Amniotic stem cell (primary cell): Measurements from ENCODE around the gene LIN37.

Experiments
- DNase-seq: peaks from one replicate; lab custom pipeline; 2025; lab: John Stamatoyannopoulos, UW

The LIN37 gene

DNA sequence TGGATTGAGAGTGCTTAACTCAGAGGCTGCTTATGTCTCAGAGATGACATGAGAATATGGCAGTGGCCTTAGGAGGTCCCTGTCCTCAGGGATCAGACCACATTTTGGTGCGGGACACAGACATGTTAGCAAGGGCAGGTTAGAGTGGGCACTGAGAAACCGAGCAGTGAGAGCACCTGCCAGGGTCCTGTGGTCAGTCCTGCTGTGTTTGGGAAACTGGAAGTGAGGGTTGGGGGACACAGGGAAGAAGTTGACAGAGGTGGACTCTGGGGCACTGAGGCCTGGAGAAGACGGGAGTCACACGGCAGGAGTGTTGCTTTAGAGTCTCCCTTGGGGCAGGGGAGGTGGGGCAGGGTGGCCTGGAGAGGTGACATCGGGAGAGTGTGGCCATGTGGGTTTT lies 13.5 kb upstream of the LIN37 start:
- no peak for DNase-seq

DNA sequence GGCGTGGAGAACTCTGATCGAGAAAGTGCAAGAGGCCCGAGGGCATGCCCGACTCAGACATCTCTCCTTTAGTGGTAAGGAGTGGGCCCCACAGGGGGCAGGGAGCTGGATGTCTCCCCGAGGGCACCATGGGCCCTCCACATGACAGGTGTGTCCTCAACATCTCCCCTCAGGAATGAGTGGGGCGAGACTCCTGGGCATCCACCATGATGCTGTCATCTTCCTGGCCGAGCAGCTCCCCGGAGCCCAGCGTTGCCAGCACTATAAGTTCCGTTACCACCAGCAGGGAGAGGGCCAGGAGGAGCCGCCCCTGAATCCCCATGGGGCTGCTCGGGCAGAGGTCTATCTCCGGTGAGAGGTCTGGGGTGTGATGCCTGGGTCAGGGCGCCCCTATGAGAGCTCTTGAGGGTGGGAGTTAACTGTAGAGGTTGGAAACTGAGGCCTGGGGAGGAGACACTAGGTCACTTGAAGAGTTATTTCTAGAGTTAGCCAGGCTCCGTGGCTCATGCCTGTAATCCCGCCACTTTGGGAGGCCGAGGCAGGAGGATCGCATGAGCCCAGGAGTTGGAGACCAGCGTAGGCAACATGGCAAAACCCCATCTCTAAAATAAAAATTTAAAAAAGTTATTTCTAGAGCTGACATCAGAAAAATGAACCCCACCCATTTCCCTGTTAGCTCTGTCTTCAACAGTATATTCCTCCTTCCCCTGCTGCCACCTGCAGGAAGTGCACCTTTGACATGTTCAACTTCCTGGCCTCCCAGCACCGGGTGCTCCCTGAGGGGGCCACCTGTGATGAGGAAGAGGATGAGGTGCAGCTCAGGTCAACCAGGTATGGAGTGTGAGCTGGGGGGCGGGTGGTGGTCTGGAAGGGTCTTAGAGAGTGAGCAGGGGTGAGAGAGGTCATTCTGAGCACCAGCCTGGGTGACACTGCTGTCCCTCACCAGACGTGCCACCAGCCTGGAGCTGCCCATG lies 11.2 kb upstream of the LIN37 start:
- DNase-seq = no peak

DNA sequence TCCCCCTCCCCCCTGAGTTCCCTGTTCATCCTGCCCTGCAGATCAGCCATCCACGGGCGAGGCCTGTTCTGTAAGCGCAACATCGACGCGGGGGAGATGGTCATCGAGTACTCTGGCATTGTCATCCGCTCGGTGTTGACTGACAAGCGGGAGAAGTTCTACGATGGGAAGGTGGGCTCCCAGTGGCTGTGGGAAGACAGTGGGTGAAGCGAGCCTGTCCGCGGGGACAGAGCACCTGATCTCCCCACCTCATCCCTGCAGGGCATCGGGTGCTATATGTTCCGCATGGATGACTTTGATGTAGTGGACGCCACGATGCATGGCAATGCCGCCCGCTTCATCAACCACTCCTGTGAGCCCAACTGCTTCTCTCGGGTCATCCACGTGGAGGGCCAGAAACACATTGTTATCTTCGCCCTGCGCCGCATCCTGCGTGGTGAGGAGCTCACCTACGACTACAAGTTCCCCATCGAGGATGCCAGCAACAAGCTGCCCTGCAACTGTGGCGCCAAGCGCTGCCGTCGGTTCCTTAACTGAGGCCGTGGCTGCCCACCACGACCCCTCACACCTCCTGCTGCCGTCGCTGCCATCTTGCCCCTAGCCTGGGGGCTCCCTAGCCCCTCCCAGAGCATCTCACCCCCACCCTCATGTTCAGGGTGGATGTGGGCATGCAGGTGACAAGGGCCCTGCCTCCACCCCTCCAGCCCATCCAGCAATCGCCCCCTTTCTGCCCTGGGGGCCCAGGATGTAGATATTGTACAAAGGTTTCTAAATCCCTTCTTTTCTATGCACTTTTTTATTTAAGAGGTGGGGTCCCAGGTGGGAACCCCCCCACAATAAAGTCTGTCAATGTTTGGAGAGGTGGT lies 10.1 kb upstream of the LIN37 start:
- DNase-seq = no peak

DNA sequence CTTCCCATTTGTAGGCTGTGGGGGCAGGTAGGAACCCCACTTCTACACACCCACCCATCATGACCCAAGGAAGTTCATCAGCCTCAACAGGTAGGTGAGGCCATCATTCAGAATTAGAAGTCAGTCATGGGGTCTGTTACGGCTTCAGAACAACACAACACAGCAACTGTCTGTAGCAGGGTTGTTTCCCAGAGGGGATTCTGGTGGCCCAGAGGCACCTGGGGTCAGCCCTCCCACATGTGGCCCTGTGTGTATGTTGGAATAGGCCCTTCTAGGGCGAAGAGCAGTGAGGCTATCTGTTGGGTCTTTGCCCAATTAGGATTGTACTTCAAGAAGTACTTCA lies 9.5 kb upstream of the LIN37 start:
- DNase-seq = no peak

DNA sequence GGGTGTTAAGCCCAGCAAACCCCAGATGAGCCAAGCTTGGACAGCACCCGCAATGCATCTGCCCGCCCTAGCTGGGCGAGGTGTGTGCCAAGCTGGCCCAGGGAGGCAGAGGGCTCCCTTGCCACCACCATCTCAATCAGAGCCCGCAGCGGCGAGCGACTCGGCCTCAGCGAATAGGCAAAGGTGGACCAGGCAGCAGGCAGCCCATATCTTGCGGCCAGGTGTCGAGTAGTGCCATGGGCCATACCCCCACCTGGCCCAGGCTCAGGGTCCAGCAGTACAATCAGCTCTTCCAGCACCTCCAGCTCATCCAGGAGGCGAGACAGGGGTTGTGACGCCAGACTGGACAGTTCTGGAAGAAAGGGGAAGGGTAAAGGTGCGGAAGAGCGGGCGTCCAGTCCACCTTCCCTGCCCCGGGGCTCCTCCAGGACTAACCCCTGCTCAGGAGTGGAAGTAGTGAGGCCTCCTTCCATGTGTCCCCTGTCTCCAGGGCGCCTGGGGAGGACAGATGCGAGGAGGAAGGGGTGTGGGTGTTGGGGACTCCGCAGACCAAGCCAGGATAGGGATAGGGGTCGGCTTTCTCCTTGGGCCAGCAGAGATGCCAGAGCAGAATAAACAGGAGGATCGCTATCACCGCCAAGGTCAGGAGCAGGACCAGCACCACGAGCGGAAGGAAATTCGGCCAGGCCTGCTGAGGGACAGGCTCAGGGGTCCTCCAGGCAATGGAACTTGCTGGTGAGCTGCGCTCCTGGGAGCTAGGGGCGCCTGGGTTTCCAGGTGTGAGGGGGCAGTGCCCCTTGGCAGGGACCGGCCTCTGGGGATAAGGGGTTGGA lies 8.9 kb upstream of the LIN37 start:
- no peak for DNase-seq

DNA sequence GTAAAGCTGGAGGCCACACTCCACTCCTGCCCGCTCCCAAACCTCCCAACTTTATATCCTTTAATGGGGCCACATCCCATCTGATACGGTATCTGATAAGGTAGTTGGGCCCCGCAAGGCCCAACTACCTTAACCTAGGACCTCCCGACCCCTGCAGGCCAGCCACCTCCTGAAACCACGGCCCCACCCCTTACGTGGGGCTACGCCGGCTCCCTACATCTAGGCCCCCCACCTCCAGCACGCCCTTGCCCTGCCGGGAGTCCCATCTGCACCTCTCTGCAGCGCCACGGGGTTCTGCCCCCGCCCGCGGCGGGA lies 8.3 kb upstream of the LIN37 start:
- no peak for DNase-seq

DNA sequence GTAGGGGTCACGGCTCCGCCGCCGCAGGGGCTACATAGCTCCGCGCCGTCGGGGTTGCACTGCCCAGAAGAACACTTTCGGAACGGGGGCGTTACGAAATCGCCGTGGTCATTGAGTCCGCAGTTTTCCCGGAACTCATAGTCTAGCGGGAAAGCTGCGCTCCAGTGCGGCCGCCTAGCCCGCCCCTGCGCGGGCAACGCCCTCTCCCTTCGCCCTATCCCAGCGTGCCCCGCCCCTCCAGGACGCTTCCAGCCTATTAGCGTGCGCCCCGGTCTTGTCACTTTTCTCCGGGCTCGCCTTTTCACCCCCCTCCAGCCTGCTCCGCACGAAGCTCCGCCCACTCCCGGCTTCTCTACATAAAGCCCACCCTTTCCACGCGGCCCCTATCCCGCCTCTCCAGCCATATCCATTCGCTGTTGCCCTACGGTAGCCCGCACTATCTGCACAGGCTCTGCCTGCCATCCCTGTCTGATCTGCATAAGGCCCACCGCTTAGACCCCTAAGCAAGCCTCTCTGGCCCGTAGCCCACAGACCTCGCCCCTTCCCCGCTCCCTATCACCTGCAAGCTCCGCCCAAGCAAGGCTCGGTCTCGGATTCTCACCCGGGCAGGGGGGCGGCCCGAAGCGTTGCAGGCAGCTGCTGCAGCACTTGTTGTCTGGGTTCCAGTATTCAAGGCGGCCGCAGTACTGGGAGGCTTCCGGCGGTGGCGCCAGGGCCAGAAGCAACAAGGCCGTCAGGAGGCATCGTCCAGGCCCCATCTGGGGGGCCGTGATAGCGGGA lies 7.8 kb upstream of the LIN37 start:
- DNase-seq = peak; percentile 91

DNA sequence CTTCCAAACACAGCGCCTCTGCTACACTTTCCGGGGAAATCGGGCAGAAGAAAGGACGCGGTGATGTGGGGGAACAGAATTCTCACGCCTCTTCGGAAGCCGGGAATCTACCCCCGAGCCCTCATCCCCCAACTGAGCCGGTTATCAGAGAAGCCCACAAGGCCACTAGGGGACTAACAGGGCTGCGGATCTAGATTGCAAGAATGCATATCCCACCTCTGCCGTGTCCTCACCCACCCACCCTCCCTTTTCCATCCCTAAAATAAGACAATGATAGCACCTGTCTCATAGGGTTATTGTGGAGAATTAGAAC lies 7.2 kb upstream of the LIN37 start:
- no peak for DNase-seq

DNA sequence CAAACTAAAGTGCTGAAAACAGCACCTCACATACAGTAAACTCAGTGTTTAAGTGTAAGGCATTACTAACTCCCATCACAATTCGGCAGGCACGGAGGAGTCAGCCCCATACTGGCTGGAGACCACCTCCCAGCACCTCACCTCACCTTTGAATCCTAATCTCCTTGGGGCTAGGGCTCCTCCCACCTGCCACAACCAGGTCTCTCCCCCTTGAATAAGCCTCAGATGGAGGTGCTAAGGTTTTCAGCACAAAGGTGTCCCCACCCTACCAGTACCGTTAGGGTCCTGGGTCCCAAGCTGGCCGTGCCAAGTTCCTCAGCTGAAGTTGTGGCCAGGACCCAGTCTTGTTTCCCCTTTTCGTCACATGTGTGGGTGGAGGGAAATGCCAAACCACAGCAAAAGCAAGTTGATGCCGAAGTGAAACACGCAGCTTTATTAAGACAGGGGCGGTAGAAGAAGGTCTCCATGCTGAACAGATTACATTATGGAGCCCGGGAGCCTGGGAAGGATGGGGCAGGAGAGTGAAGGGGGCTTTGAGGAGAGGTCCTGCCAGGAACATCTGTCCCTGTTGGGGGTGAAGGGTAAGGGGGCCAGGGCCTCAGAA lies 6.2 kb upstream of the LIN37 start, which contains the start of gene IGFLR1:
Gene IGFLR1, minus strand, starts transcription at position 332 of the 604 bp plus-strand sequence. CDS start 1,272 bp downstream, outside the sequence.
- no peak for DNase-seq

DNA sequence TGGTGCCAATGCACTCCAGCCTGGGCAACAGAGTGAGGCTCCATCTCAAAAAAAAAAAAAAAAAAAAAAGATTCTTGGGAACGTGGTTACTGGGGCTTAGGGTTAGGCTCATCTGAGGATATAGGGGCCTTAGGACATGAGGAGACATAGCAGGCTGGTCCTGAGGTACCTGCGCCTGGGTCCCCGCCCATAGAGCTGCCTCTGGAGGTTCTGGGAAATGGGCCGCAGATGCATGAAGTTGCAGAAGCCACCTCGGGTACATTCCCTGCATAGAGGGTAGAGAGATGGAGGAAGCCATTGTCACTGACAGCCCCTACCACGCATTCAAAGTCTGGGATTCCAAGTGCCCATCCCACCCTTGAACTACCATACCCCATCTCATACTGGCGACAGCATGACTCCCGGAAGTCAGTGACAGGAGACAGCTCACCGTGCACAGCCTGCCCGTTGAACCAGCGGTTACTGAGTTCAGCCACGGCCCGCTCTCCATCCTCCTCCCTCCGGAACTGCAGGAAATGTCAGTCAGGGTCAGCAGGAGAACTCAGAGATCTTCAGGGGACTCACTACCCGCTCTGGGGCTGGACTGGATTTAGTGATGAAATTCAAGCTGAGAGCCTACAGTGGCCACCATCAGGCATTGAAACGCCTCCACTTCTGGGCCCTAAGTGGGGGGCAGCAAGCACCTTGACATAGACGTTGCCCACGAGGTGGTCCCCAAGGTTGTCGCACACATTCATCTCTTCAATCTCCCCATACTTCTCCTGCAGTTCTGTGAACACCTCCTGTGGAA lies 4.5 kb upstream of the LIN37 start:
- DNase-seq = no peak

DNA sequence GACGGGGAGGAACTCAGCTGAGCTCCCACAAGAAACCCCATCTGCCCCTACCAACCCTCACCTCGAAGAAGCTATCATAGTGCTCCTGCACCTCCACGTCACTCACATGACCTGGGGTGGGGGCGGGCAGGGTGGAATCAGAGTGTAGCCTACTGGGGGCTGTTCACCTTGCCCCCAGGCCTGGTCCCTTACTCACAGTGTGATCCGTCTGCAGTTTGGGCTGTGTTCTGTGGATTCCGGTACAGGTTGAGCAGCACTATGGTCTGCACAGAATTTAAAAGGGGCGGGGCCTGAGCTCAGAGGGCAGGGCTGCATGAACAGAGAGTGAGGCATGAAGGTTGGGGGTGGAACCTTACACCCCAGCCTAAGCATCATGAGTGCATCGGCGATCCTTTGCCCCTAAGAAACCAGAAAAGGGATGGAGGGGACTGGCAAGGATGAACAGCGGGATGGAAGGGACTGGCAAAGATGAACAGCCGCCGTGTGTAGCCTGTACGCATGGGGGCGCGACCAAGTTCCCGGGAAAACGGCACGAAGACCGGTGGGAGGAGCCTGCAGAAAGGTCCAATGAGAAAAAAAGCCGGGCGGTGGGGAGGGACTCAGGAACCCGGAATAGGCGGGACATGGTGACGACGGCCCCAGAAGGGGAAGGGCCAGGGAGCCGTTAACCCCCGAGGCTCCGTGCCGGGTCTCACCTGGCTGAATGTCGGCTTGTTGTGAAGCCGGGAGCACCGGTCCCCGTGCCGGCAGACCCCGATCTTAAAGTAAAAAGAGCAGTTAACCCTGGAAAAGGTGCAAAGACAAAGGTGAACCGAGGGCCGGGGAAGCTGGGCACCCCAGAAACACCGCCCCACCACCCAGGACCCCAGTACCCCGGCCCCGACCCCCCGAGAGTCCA lies 3.7 kb upstream of the LIN37 start:
- peak; percentile 96 for DNase-seq

DNA sequence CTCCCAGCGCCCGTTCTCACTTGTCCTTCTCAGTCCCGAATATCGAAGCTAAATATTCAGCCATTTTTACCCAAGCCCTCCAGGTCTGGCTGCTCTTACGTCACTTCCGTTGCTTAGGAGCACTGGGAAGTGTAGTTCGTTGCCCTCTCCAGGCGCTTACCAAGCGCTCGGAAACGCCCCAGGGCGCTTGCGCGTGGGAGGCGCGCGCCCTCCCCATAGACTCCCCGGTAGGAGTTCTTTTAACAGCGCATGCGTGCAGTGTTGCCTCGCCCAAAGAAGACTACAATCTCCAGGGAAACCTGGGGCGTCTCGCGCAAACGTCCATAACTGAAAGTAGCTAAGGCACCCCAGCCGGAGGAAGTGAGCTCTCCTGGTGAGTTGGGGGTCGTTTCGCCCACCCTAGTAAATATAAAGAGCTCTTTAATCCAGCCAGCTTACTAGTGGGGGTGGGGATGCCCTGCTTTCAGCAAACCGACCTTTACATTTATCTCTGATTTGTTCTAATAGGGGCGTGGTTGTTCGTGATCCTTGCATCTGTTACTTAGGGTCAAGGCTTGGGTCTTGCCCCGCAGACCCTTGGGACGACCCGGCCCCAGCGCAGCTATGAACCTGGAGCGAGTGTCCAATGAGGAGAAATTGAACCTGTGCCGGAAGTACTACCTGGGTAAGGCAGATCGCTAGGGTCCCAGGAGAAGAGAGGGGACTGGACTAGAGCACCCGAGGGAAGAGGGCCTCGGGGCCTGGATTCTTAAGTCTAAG lies 2.9 kb upstream of the LIN37 start, which contains the start of the genes PSENEN and U2AF1L4:
Gene PSENEN, plus strand, starts transcription at position 324 of the 759 bp plus-strand sequence. Its CDS starts 280 bp downstream, at position 604.
Gene U2AF1L4, minus strand, starts transcription at position 91 of the 759 bp plus-strand sequence. Its CDS starts 27 bp downstream, at position 64.
- DNase-seq = peak; percentile 97

DNA sequence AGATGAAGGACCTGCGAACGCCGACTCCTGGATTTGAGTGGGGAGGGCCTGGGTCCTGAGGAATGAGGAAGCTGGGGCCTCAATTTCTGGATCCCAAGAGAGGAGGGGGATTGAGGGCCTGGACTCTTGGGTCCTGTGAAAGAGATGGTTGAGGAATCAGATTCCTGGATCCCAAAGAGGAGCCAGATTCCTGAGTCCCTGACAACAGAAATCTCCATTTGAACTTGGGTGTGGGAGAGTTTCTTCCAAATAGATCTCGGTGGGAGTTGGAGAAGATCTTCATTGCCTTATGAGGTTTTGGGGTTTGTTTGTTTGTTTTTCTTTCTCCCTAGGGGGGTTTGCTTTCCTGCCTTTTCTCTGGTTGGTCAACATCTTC lies 2.3 kb upstream of the LIN37 start:
- DNase-seq = no peak

DNA sequence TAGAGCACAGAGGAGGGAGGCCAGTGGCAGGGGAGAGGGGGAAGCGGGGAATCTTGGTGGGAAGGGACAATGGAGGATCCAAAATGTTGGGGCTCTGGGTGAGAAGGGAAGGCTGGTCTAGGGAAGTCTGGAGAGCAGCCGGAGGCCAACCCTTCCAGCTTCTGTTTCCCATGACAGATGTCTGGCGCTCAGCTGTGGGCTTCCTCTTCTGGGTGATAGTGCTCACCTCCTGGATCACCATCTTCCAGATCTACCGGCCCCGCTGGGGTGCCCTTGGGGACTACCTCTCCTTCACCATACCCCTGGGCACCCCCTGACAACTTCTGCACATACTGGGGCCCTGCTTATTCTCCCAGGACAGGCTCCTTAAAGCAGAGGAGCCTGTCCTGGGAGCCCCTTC lies 1.8 kb upstream of the LIN37 start:
- DNase-seq = no peak

DNA sequence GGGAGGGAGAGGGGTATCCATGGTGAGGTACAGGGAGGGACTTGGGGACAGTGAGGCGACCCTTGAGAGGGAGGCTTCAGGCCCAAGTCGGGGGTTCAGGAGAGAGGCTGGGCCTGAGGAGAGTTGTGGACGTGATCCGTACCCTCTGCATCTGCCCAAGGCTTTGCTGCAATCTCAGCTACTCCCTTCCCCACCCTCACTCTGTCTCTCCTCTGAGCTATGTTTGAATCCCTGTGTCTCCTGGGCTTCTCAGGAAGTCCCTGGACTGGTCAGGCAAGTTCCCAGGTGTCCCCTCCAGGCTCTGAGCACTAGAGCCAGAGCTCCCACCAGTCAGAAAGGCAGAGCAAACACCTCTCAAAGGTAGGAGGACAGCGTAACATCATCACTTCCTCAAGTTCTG lies 1.8 kb downstream of the LIN37 start:
- no peak for DNase-seq

DNA sequence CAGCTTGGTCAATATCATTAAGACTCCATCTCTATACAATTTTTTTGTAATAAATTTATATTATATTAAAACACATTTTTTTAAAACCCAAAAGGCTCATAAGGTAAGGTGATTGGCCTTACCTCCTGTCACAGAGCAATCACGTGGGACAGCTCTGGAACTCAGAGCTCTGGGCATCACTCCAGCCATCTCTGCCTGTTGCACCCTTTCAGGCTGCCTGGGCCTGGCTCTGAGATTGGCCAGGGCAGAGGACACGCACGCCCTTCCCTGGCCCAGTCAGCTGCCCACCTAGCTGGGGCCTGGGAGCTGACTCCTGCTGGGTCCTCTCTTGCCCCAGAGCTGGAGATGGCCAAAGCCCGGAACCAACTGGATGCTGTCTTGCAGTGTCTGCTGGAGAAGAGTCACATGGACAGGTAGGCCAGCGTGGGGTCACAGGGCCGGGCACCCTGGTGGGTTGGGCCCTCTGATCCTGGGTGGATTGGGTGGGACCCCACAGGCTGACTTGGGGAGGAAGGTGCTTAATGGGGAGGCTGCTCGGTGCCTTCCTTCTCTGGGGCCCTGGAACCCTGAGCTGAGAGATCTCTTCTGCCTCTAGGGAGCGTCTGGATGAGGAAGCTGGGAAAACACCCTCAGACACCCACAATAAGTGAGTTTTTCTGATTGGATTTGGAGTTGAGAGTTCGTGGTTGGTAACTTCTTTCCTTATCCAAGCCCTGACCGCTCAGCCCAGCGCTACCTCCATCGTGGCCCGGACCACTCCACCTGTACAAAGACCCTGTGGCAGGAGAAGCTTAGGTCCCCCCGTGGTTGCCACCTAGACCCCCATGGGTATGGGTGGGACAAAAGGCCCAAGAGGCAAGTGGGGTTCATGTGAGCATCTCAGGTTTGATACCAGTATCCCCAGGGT lies 3.7 kb downstream of the LIN37 start:
- no peak for DNase-seq

DNA sequence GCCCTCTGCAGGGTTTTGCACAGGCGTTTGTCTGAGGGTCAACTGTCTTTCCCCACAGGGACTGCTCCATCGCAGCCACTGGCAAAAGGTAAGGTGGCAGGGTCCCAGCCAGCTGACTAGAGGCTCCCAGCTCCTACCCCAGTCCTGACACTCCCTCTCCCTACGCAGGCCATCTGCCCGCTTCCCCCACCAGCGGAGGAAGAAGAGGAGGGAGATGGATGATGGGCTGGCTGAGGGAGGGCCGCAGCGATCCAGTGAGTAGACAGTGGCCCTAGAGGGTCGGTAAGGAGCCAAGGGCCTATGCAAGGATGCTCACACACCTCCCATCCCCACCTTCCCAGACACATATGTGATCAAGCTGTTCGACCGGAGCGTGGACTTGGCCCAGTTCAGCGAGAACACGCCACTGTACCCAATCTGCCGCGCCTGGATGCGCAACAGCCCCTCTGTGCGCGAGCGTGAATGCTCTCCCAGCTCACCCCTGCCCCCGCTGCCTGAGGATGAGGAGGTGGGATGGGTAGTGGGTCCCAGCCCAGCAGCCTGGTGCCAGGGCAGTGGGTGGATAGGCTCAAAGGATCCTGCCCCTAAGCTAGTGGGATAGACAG lies 4.5 kb downstream of the LIN37 start:
- DNase-seq = no peak
